ENCODE results near the gene TNS1. TPM values are rescaled to one million over a fixed set of nuclear protein-coding genes. Genes with fewer than 3 reads are reported as not detected.

The TNS1 gene
- total RNA-seq, 1 donor from 2014 or later = 46.1 TPM

GRCh38 chr2:217947383-217948350 lies 55.1 kb downstream of the TNS1 start:
- DNase-seq (ENCODE audit: extremely low read depth, low read depth, low spot score) = no peak

- no peak for DNase-seq (ENCODE audit: extremely low read depth, low read depth, low spot score)
These were observed 56.7 kb downstream of the TNS1 start for GRCh38 chr2:217946051-217946450.

GRCh38 chr2:217945530-217945929 lies 57.3 kb downstream of the TNS1 start:
- DNase-seq (ENCODE audit: extremely low read depth, low read depth, low spot score) = no peak

GRCh38 chr2:217944923-217945322 lies 57.9 kb downstream of the TNS1 start:
- DNase-seq (ENCODE audit: extremely low read depth, low read depth, low spot score) = no peak

GRCh38 chr2:217944366-217944765 lies 58.4 kb downstream of the TNS1 start:
- no peak for DNase-seq (ENCODE audit: extremely low read depth, low read depth, low spot score)

- no peak for DNase-seq (ENCODE audit: extremely low read depth, low read depth, low spot score)
These were observed 59.1 kb downstream of the TNS1 start for GRCh38 chr2:217943446-217944321.

GRCh38 chr2:217942731-217943335 lies 60.0 kb downstream of the TNS1 start:
- DNase-seq (ENCODE audit: extremely low read depth, low read depth, low spot score) = no peak

- DNase-seq (ENCODE audit: extremely low read depth, low read depth, low spot score) = no peak
These were observed 60.7 kb downstream of the TNS1 start for GRCh38 chr2:217941886-217942728.

GRCh38 chr2:217941339-217941738 lies 61.5 kb downstream of the TNS1 start:
- no peak for DNase-seq (ENCODE audit: extremely low read depth, low read depth, low spot score)

GRCh38 chr2:217940261-217941220 lies 62.3 kb downstream of the TNS1 start:
- no peak for DNase-seq (ENCODE audit: extremely low read depth, low read depth, low spot score)

- no peak for DNase-seq (ENCODE audit: extremely low read depth, low read depth, low spot score)
These were observed 63.1 kb downstream of the TNS1 start for GRCh38 chr2:217939629-217940245.

GRCh38 chr2:217939220-217939619 lies 63.6 kb downstream of the TNS1 start:
- no peak for DNase-seq (ENCODE audit: extremely low read depth, low read depth, low spot score)

- no peak for DNase-seq (ENCODE audit: extremely low read depth, low read depth, low spot score)
These were observed 64.8 kb downstream of the TNS1 start for GRCh38 chr2:217938036-217938435.

GRCh38 chr2:217937446-217937845 lies 65.3 kb downstream of the TNS1 start:
- DNase-seq (ENCODE audit: extremely low read depth, low read depth, low spot score) = no peak

- DNase-seq (ENCODE audit: extremely low read depth, low read depth, low spot score) = no peak
These were observed 65.8 kb downstream of the TNS1 start for GRCh38 chr2:217936952-217937351.

- no peak for DNase-seq (ENCODE audit: extremely low read depth, low read depth, low spot score)
These were observed 66.7 kb downstream of the TNS1 start for GRCh38 chr2:217935901-217936684.

- no peak for DNase-seq (ENCODE audit: extremely low read depth, low read depth, low spot score)
These were observed 67.4 kb downstream of the TNS1 start for GRCh38 chr2:217935235-217935879.
